Left lung (tissue), 10 donors: ENCODE measurements around the gene OSGIN1. TPM values are rescaled to one million over a fixed set of nuclear protein-coding genes. Genes with fewer than 3 reads are reported as not detected.

Experiments
- ATAC-seq: fragments of 200-7000 bp; cut with Tn5 transposase; one replicate; pipeline ENCODE4 v1.9.1; 2020; ENCODE audit warnings: moderate library complexity
- DNase-seq, 4 donors: peaks; one replicate each; pipeline ENCODE4 v3.0.0-alpha.2; 2013 to 2020
- H3K27ac ChIP-seq, 2 donors: fragments of 200-600 bp; sonication (generic) in 1 of 2; one replicate each; pipeline versions ENCODE4 v1.5.0 to v1.8.0; 2020 to 2021
- H3K27me3 ChIP-seq, 2 donors: fragments of 200-600 bp; sonication (generic) in 1 of 2; one replicate each; pipeline versions ENCODE4 v1.5.0 to v1.8.0; 2020 to 2021
- H3K36me3 ChIP-seq, 2 donors: fragments of 200-600 bp; sonication (generic) in 1 of 2; one replicate each; pipeline versions ENCODE4 v1.5.0 to v1.8.0; 2020 to 2021
- H3K4me1 ChIP-seq, 2 donors: fragments of 200-600 bp; one replicate each; pipeline ENCODE4 v1.8.0; 2021
- H3K4me3 ChIP-seq, 2 donors: fragments of 200-600 bp; sonication (generic) in 1 of 2; one replicate each; pipeline versions ENCODE4 v1.5.0 to v1.8.0; 2020 to 2021; ENCODE audit warnings: mild to moderate bottlenecking in 1 of 2
- H3K9me3 ChIP-seq, 2 donors: fragments of 200-600 bp; sonication (generic) in 1 of 2; one replicate each; pipeline versions ENCODE4 v1.5.0 to v1.8.0; 2020 to 2021
- CTCF ChIP-seq, 2 donors: fragments of 200-600 bp; sonication (generic) in 1 of 2; IDR thresholded peaks; one replicate each; pipeline versions ENCODE4 v1.5.0 to v1.8.0; 2021; ENCODE audit warnings: antibody characterized with exemption in 2 of 2
- intact Hi-C, 2 donors: fragments of 100-400 bp; cut with DNase I; formaldehyde crosslinking; loops; one replicate each; pipeline versions ENCODE4 v1.11.2 to v1.14.2; 2022
- polyA plus RNA-seq, 6 donors: library from polyadenylated mRNA; unstranded; fragments of 120-200 nt; gene quantifications; one replicate each; pipeline ENCODE4 v1.2.1, GENCODE V29; 2013; ENCODE audit not compliant: insufficient read length in 6 of 6
- total RNA-seq, 2 donors: library from RNA; stranded (reverse); fragmentation: NEBNext Ultra II Directional; extraction: Animal tissue kit (Norgen Biotek cat#: 25700); gene quantifications; one replicate each; pipeline ENCODE4 v1.2.1, GENCODE V29; 2021
- donor health status: DM: no; HTN: yes; CAD: no.
- donor health status: DM: no; HTN: no; CAD: no.

OSGIN1 gene
- total and polyA plus RNA-seq, 8 donors, result 0.47 to 18.0 (median 0.70) TPM

- peaks cover 0 to 93% of the 10 kb centered on the region in 2 donors for H3K36me3 ChIP-seq
- H3K9me3 ChIP-seq, result no peaks in the 10 kb centered on the region
- no peak overlapping the region for H3K4me3 ChIP-seq
- ATAC-seq, result no peak
- DNase-seq, result peak in 1 of 4 donors; percentile 63
- TF ChIP-seq CTCF (IDR thresholded peaks at IDR 0.05), result no peak
- intact Hi-C loops, result no loop called here
- no peaks in the 10 kb centered on the region for H3K4me1 ChIP-seq
- H3K27me3 ChIP-seq, result no peaks in the 10 kb centered on the region
- no peak overlapping the region for H3K27ac ChIP-seq
Measured at GRCh38 chr16:83914091-83914710, 38.8 kb upstream of the OSGIN1 start.

- Histone ChIP-seq H3K27me3 (no peaks in the 10 kb centered on the region), H3K27ac (no peak overlapping the region), H3K36me3 (peaks cover 0 to 94% of the 10 kb centered on the region in 2 donors), H3K9me3 (no peaks in the 10 kb centered on the region), H3K4me3 (no peak overlapping the region), H3K4me1 (no peaks in the 10 kb centered on the region)
- ATAC-seq, result no peak
- intact Hi-C loops, result no loop called here
- peak in 1 of 4 donors; percentile 75 for DNase-seq
- no peak for TF ChIP-seq CTCF (IDR thresholded peaks at IDR 0.05)
Measured at GRCh38 chr16:83915081-83915480, 38.0 kb upstream of the OSGIN1 start.

GRCh38 chr16:83915491-83915890 lies 37.5 kb upstream of the OSGIN1 start:
- peak in 1 of 4 donors; percentile 51 for DNase-seq
- no peak for ATAC-seq
- no peaks in the 10 kb centered on the region for H3K9me3 ChIP-seq
- no peak overlapping the region for H3K4me3 ChIP-seq
- no peaks in the 10 kb centered on the region for H3K4me1 ChIP-seq
- H3K27me3 ChIP-seq, result no peaks in the 10 kb centered on the region
- no peak for TF ChIP-seq CTCF (IDR thresholded peaks at IDR 0.05)
- H3K36me3 ChIP-seq, result peaks cover 0 to 94% of the 10 kb centered on the region in 2 donors
- H3K27ac ChIP-seq, result no peak overlapping the region
- intact Hi-C loops, result no loop called here

GRCh38 chr16:83917152-83918120 lies 35.6 kb upstream of the OSGIN1 start:
- intact Hi-C loops, result no loop called here
- no peak for ATAC-seq
- Histone ChIP-seq H3K4me3 (no peak overlapping the region), H3K27me3 (no peaks in the 10 kb centered on the region), H3K9me3 (no peaks in the 10 kb centered on the region), H3K4me1 (no peaks in the 10 kb centered on the region), H3K27ac (no peak overlapping the region), H3K36me3 (peaks cover 0 to 75% of the 10 kb centered on the region in 2 donors)
- no peak for TF ChIP-seq CTCF (IDR thresholded peaks at IDR 0.05)
- DNase-seq, result peak in 1 of 4 donors; percentile 49

GRCh38 chr16:83920894-83921491 lies 32.0 kb upstream of the OSGIN1 start:
- Histone ChIP-seq H3K4me1 (no peaks in the 10 kb centered on the region), H3K4me3 (no peak overlapping the region), H3K27me3 (no peaks in the 10 kb centered on the region), H3K27ac (no peak overlapping the region), H3K9me3 (no peaks in the 10 kb centered on the region), H3K36me3 (peaks cover 0 to 44% of the 10 kb centered on the region in 2 donors)
- DNase-seq, result no peak
- intact Hi-C loops, result no loop called here
- no peak for ATAC-seq
- TF ChIP-seq CTCF (IDR thresholded peaks at IDR 0.05), result no peak
